GM08714 (cell line): ENCODE results near the gene CIBAR2.

Experiments used
- H3K4me3 ChIP-seq: fragments of 200-500 bp; sonication (Bioruptor generic); 2 replicates; pipeline ENCODE4 v1.5.1; 2014; ENCODE audit warnings: mild to moderate bottlenecking, low read length, inconsistent platforms
- ZNF274 ChIP-seq: IDR thresholded peaks from 2 replicates; pipeline ENCODE4 v1.6.1; 2012; ENCODE audit warnings: mild to moderate bottlenecking, low read depth, low read length

Gene CIBAR2

GRCh38 chr16:85149776-85150175 lies 37.5 kb upstream of the CIBAR2 start:
- no peak for TF ChIP-seq ZNF274
- H3K4me3 ChIP-seq = no peak overlapping the region

GRCh38 chr16:85148931-85149330 lies 36.7 kb upstream of the CIBAR2 start:
- no peak for TF ChIP-seq ZNF274
- H3K4me3 ChIP-seq = no peak overlapping the region

GRCh38 chr16:85146922-85147651 lies 34.8 kb upstream of the CIBAR2 start:
- TF ChIP-seq ZNF274 = no peak
- no peak overlapping the region for H3K4me3 ChIP-seq

- no peak for TF ChIP-seq ZNF274
- no peak overlapping the region for H3K4me3 ChIP-seq
Observed at GRCh38 chr16:85146532-85146797, 34.2 kb upstream of the CIBAR2 start.

GRCh38 chr16:85145734-85146531 lies 33.7 kb upstream of the CIBAR2 start:
- TF ChIP-seq ZNF274 = no peak

GRCh38 chr16:85145188-85145587 lies 32.9 kb upstream of the CIBAR2 start:
- H3K4me3 ChIP-seq = no peak overlapping the region
- no peak for TF ChIP-seq ZNF274

More at GRCh38 chr16:85145734-85146531, 33.7 kb upstream of the CIBAR2 start:
- no peak overlapping the region for H3K4me3 ChIP-seq

GRCh38 chr16:85144026-85144915 lies 32.0 kb upstream of the CIBAR2 start:
- H3K4me3 ChIP-seq = no peak overlapping the region
- no peak for TF ChIP-seq ZNF274

- H3K4me3 ChIP-seq = no peak overlapping the region
- no peak for TF ChIP-seq ZNF274
Observed at GRCh38 chr16:85142771-85143211, 30.5 kb upstream of the CIBAR2 start.

GRCh38 chr16:85142129-85142513 lies 29.8 kb upstream of the CIBAR2 start:
- no peak overlapping the region for H3K4me3 ChIP-seq
- TF ChIP-seq ZNF274 = no peak

GRCh38 chr16:85141491-85142128 lies 29.3 kb upstream of the CIBAR2 start:
- H3K4me3 ChIP-seq = no peak overlapping the region
- TF ChIP-seq ZNF274 = no peak

GRCh38 chr16:85140455-85141012 lies 28.3 kb upstream of the CIBAR2 start:
- no peak for TF ChIP-seq ZNF274
- no peak overlapping the region for H3K4me3 ChIP-seq

- no peak for TF ChIP-seq ZNF274
- H3K4me3 ChIP-seq = no peak overlapping the region
Observed at GRCh38 chr16:85139881-85140339, 27.6 kb upstream of the CIBAR2 start.

GRCh38 chr16:85138825-85139627 lies 26.8 kb upstream of the CIBAR2 start:
- TF ChIP-seq ZNF274 = no peak
- no peak overlapping the region for H3K4me3 ChIP-seq
